ENCODE results near the gene MARVELD2.
"Not testable (repeated sequence)": the region's sequence is repeated elsewhere in the genome, so short reads cannot be mapped to it uniquely, and the experiment has no call there.

MARVELD2 gene

DNA sequence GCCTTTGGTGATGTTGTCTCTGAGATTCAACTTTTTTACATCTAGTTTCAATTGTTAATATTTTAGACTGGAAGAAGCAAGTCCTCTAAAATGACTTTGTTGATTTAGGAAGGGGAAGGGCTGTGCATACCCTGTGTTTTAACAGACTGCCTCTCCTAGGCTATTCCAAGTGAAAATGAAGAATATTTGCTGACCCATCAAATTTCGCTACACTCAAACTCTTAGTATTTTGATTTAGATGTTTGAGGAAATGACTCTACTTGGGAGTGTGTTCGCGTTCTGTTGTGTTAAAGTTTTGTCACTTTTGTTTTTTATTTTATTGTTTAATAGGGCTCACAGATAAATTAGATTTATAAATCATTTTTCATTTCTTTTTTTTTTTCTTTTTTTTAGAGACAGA, 3.6 kb downstream of the MARVELD2 start:
- Histone ChIP-seq H3K27me3 (replicated peaks in 2 of 5; ENCODE audit: control insufficient read depth in 4 of 5, insufficient read depth in 5 of 5, low read length in 4 of 5) (peaks cover 0 to 46% (median 19%) of the 10 kb centered on the region in 5 experiments), H3K36me3 (ENCODE audit: control insufficient read depth in 4 of 4, insufficient read depth in 4 of 4, low read length in 3 of 4) (peaks cover 0 to 15% (median 6%) of the 10 kb centered on the region in 4 experiments), H3K9me3 (ENCODE audit: control extremely low read depth in 1 of 5, control insufficient read depth in 4 of 5, insufficient read depth in 2 of 5, low read depth in 1 of 5, low read length in 4 of 5) (peaks cover 0 to 8% (median 0%) of the 10 kb centered on the region in 5 experiments), H3K4me3 (ENCODE audit: control insufficient read depth in 1 of 7, extremely low read depth in 1 of 7, insufficient read depth in 4 of 7, low read depth in 2 of 7, low read length in 6 of 7) (no peak overlapping the region), H3K4me1 (ENCODE audit: control extremely low read depth in 1 of 4, control insufficient read depth in 4 of 4, insufficient read depth in 4 of 4, low read length in 3 of 4) (peaks cover 0 to 12% (median 2%) of the 10 kb centered on the region in 4 experiments), H3K27ac (ENCODE audit: insufficient read depth in 1 of 2, low read depth in 1 of 2, low read length in 2 of 2, poor library complexity in 1 of 2, severe bottlenecking in 2 of 2) (no peak overlapping the region)
- CTCF ChIA-PET = no interaction called here
- no peak for DNase-seq
- no CpG with 5 or more reads among the region's 3 CpGs for WGBS (ENCODE audit: insufficient coverage)
- POLR2A ChIA-PET = no interaction called here

GRCh38 chr5:69431424-69432303, 16.7 kb downstream of the MARVELD2 start:
- H3K27ac ChIP-seq (ENCODE audit: insufficient read depth in 1 of 2, low read depth in 1 of 2, low read length in 2 of 2, poor library complexity in 1 of 2, severe bottlenecking in 2 of 2) = no peak overlapping the region
- no peaks in the 10 kb centered on the region for H3K9me3 ChIP-seq (ENCODE audit: control extremely low read depth in 1 of 5, control insufficient read depth in 4 of 5, insufficient read depth in 2 of 5, low read depth in 1 of 5, low read length in 4 of 5)
- no peaks in the 10 kb centered on the region for H3K36me3 ChIP-seq (ENCODE audit: control insufficient read depth in 4 of 4, insufficient read depth in 4 of 4, low read length in 3 of 4)
- no peak overlapping the region for H3K4me3 ChIP-seq (ENCODE audit: control insufficient read depth in 1 of 7, extremely low read depth in 1 of 7, insufficient read depth in 4 of 7, low read depth in 2 of 7, low read length in 6 of 7)
- H3K4me1 ChIP-seq (ENCODE audit: control extremely low read depth in 1 of 4, control insufficient read depth in 4 of 4, insufficient read depth in 4 of 4, low read length in 3 of 4) = peaks cover 0 to 8% (median 3%) of the 10 kb centered on the region in 4 experiments
- 96% methylated on average over 3 of the region's 11 CpGs for WGBS (ENCODE audit: insufficient coverage)
- ChIA-PET POLR2A (no interaction called here), CTCF (interaction anchor here (1.2 kb wide), 1 partner anchor 34 kb away, joined by 3 read pairs; no protein-coding TSS in a partner anchor)
- H3K27me3 ChIP-seq (replicated peaks in 2 of 5; ENCODE audit: control insufficient read depth in 4 of 5, insufficient read depth in 5 of 5, low read length in 4 of 5) = peaks cover 0 to 28% (median 0%) of the 10 kb centered on the region in 5 experiments
- no peak for DNase-seq

DNA sequence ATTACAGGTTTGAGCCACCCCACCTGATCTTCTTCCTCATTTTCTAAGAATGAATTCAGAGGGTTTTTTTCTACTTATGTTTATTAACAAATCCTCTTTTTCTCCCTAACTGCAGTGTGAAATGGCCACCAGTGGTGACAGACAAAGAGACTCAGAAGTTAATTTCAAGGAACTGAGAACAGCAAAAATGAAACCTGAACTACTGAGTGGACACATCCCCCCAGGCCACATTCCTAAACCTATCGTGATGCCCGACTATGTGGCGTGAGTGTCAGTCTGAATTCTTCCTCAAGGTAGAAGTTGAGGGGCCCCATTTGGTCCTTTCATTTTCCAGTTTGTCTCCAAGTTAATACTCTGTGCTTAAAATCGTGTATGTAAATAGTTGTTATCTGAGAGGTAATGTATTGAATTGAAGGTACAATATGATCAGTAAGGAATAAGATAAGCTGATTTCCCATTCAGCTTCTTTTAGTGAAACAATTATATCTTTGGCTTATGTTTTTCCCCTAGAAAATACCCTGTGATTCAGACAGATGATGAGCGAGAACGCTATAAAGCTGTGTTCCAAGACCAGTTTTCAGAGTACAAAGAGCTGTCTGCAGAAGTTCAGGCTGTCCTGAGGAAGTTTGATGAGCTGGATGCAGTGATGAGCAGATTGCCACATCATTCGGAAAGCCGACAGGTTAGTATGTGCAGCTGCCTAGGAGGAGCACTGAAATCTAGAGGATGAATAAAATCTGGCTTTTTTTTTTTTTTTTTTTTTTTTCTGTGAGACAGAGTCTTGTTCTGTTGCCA, 17.7 kb downstream of the MARVELD2 start:
- Histone ChIP-seq H3K36me3 (ENCODE audit: control insufficient read depth in 4 of 4, insufficient read depth in 4 of 4, low read length in 3 of 4) (no peaks in the 10 kb centered on the region), H3K9me3 (ENCODE audit: control extremely low read depth in 1 of 5, control insufficient read depth in 4 of 5, insufficient read depth in 2 of 5, low read depth in 1 of 5, low read length in 4 of 5) (no peaks in the 10 kb centered on the region), H3K27me3 (replicated peaks in 2 of 5; ENCODE audit: control insufficient read depth in 4 of 5, insufficient read depth in 5 of 5, low read length in 4 of 5) (peaks cover 0 to 20% (median 0%) of the 10 kb centered on the region in 5 experiments), H3K4me1 (ENCODE audit: control extremely low read depth in 1 of 4, control insufficient read depth in 4 of 4, insufficient read depth in 4 of 4, low read length in 3 of 4) (peaks cover 0 to 8% (median 3%) of the 10 kb centered on the region in 4 experiments), H3K4me3 (ENCODE audit: control insufficient read depth in 1 of 7, extremely low read depth in 1 of 7, insufficient read depth in 4 of 7, low read depth in 2 of 7, low read length in 6 of 7) (no peak overlapping the region), H3K27ac (ENCODE audit: insufficient read depth in 1 of 2, low read depth in 1 of 2, low read length in 2 of 2, poor library complexity in 1 of 2, severe bottlenecking in 2 of 2) (no peak overlapping the region)
- POLR2A ChIA-PET = no interaction called here
- CTCF ChIA-PET = interaction anchor here (1.2 kb wide), 1 partner anchor 34 kb away, joined by 3 read pairs; no protein-coding TSS in a partner anchor
- no peak for DNase-seq
- WGBS (ENCODE audit: insufficient coverage) = 90% methylated on average over 4 of the region's 8 CpGs

DNA sequence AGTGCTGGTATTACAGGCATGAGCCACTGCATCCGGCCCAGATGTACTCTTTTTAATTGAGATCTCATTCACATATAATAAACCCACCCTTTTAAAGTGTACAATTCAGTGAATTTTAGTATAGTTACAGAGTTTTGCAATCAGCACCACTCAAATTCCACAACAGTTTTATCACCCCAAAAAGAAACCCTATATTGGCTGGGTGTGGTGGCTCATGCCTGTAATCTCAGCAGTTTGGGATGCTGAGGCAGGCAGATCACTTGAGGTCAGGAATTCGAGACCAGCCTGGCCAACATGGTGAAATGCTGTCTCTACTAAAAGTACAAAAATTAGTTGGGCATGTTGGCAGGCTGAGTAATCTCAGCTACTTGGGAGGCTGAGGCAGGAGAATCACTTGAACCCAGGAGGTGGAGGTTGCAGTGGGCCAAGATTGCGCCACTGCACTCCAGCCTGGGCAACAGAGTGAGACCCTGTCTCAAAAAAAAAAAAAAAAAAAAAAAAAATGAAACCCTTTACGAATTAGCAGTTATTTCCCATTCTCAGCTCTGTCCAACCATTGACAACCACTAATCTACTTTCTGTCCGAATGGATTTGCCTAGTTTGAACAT, 20.5 kb downstream of the MARVELD2 start:
- H3K27ac ChIP-seq (ENCODE audit: insufficient read depth in 1 of 2, low read depth in 1 of 2, low read length in 2 of 2, poor library complexity in 1 of 2, severe bottlenecking in 2 of 2); DNase-seq; POLR2A ChIA-PET; H3K9me3 ChIP-seq (ENCODE audit: control extremely low read depth in 1 of 5, control insufficient read depth in 4 of 5, insufficient read depth in 2 of 5, low read depth in 1 of 5, low read length in 4 of 5); H3K4me3 ChIP-seq (ENCODE audit: control insufficient read depth in 1 of 7, extremely low read depth in 1 of 7, insufficient read depth in 4 of 7, low read depth in 2 of 7, low read length in 6 of 7); H3K4me1 ChIP-seq (ENCODE audit: control extremely low read depth in 1 of 4, control insufficient read depth in 4 of 4, insufficient read depth in 4 of 4, low read length in 3 of 4); H3K36me3 ChIP-seq (ENCODE audit: control insufficient read depth in 4 of 4, insufficient read depth in 4 of 4, low read length in 3 of 4): not testable (repeated sequence)
- H3K27me3 ChIP-seq (replicated peaks in 2 of 5; ENCODE audit: control insufficient read depth in 4 of 5, insufficient read depth in 5 of 5, low read length in 4 of 5) = peaks cover 0 to 18% (median 0%) of the 10 kb centered on the region in 5 experiments
- CTCF ChIA-PET = interaction anchor here (1.2 kb wide), 1 partner anchor 27 kb away, joined by 3 read pairs; no protein-coding TSS in a partner anchor
- 100% methylated on average over 2 of the region's 5 CpGs for WGBS (ENCODE audit: insufficient coverage)

GRCh38 chr5:69444127-69444754, 29.3 kb downstream of the MARVELD2 start:
- POLR2A ChIA-PET = no interaction called here
- CTCF ChIA-PET = no interaction called here
- WGBS (ENCODE audit: insufficient coverage) = 100% methylated on average over 6 of the region's 7 CpGs
- no peaks in the 10 kb centered on the region for H3K9me3 ChIP-seq (ENCODE audit: control extremely low read depth in 1 of 5, control insufficient read depth in 4 of 5, insufficient read depth in 2 of 5, low read depth in 1 of 5, low read length in 4 of 5)
- no peaks in the 10 kb centered on the region for H3K27me3 ChIP-seq (replicated peaks in 2 of 5; ENCODE audit: control insufficient read depth in 4 of 5, insufficient read depth in 5 of 5, low read length in 4 of 5)
- no peak overlapping the region for H3K4me3 ChIP-seq (ENCODE audit: control insufficient read depth in 1 of 7, extremely low read depth in 1 of 7, insufficient read depth in 4 of 7, low read depth in 2 of 7, low read length in 6 of 7)
- no peaks in the 10 kb centered on the region for H3K4me1 ChIP-seq (ENCODE audit: control extremely low read depth in 1 of 4, control insufficient read depth in 4 of 4, insufficient read depth in 4 of 4, low read length in 3 of 4)
- H3K36me3 ChIP-seq (ENCODE audit: control insufficient read depth in 4 of 4, insufficient read depth in 4 of 4, low read length in 3 of 4) = no peaks in the 10 kb centered on the region
- H3K27ac ChIP-seq (ENCODE audit: insufficient read depth in 1 of 2, low read depth in 1 of 2, low read length in 2 of 2, poor library complexity in 1 of 2, severe bottlenecking in 2 of 2) = no peak overlapping the region
- no peak for DNase-seq

DNA sequence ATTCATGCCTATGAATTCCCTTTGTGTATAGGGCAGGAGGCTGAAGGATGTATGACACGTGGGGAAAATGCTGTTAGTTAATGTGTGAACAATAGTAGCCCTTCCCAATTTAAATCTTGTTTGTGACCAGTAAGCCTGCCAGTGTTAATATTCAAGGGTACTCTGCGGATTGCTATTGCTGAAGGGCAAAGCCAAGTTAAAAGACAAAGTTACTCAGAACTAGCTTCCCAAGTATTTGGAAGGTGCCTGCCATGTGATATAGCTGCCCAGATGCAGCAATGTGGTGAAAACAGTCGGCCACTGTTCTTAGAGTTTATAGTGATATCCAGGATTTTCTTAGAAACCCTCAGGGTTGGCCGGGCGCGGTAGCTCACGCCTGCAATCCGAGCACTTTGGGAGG, 34.6 kb downstream of the MARVELD2 start:
- no peaks in the 10 kb centered on the region for H3K27me3 ChIP-seq (replicated peaks in 2 of 5; ENCODE audit: control insufficient read depth in 4 of 5, insufficient read depth in 5 of 5, low read length in 4 of 5)
- H3K9me3 ChIP-seq (ENCODE audit: control extremely low read depth in 1 of 5, control insufficient read depth in 4 of 5, insufficient read depth in 2 of 5, low read depth in 1 of 5, low read length in 4 of 5) = no peaks in the 10 kb centered on the region
- no peaks in the 10 kb centered on the region for H3K36me3 ChIP-seq (ENCODE audit: control insufficient read depth in 4 of 4, insufficient read depth in 4 of 4, low read length in 3 of 4)
- ChIA-PET CTCF (no interaction called here), POLR2A (no interaction called here)
- H3K27ac ChIP-seq (ENCODE audit: insufficient read depth in 1 of 2, low read depth in 1 of 2, low read length in 2 of 2, poor library complexity in 1 of 2, severe bottlenecking in 2 of 2) = no peak overlapping the region
- DNase-seq = no peak
- H3K4me1 ChIP-seq (ENCODE audit: control extremely low read depth in 1 of 4, control insufficient read depth in 4 of 4, insufficient read depth in 4 of 4, low read length in 3 of 4) = no peaks in the 10 kb centered on the region
- H3K4me3 ChIP-seq (ENCODE audit: control insufficient read depth in 1 of 7, extremely low read depth in 1 of 7, insufficient read depth in 4 of 7, low read depth in 2 of 7, low read length in 6 of 7) = no peak overlapping the region
- WGBS (ENCODE audit: insufficient coverage) = 94% methylated on average over 3 of the region's 8 CpGs

Measured in common myeloid progenitor, CD34-positive (primary cell).